ENCODE measurements around the gene RTTN. TPM values are rescaled to one million over a fixed set of nuclear protein-coding genes. Genes with fewer than 3 reads are reported as not detected.
"Not testable (repeated sequence)": the region's sequence is repeated elsewhere in the genome, so short reads cannot be mapped to it uniquely, and the experiment has no call there.

RTTN gene
- polyA plus RNA-seq, 12 donors: 8.7 to 18.7 (median 13.0) TPM; not detected in 1

- no peak for DNase-seq
Measured at GRCh38 chr18:69980982-69981804, 224.3 kb downstream of the RTTN start.

GRCh38 chr18:69980509-69980908 is 225.0 kb downstream of the RTTN start:
- no peak for DNase-seq

- no peak for DNase-seq
Measured at GRCh38 chr18:69978732-69979715, 226.5 kb downstream of the RTTN start.

- not testable (repeated sequence) for DNase-seq
Measured at GRCh38 chr18:69975294-69975693, 230.2 kb downstream of the RTTN start.

GRCh38 chr18:69974365-69974764 is 231.1 kb downstream of the RTTN start:
- DNase-seq: no peak

GRCh38 chr18:69969491-69969890 is 236.0 kb downstream of the RTTN start:
- no peak for DNase-seq

GRCh38 chr18:69968039-69968438 is 237.4 kb downstream of the RTTN start:
- DNase-seq: no peak

GRCh38 chr18:69963196-69963595 is 242.3 kb downstream of the RTTN start:
- DNase-seq: no peak

- no peak for DNase-seq
Measured at GRCh38 chr18:69961718-69962117, 243.8 kb downstream of the RTTN start.

- no peak for DNase-seq
Measured at GRCh38 chr18:69958422-69958821, 247.1 kb downstream of the RTTN start.

- no peak for DNase-seq
Measured at GRCh38 chr18:69957747-69958146, 247.7 kb downstream of the RTTN start.

GRCh38 chr18:69956665-69957620 is 248.5 kb downstream of the RTTN start:
- DNase-seq: no peak

- no peak for DNase-seq
Measured at GRCh38 chr18:69956057-69956456, 249.4 kb downstream of the RTTN start.

GRCh38 chr18:69954719-69955480 is 250.6 kb downstream of the RTTN start:
- DNase-seq: no peak

GRCh38 chr18:69953191-69953590 is 252.3 kb downstream of the RTTN start:
- no peak for DNase-seq

Other genes with a start within 250 kb of the RTTN start
- gene SOCS6, start 83.4 kb upstream of the RTTN start, polyA plus RNA-seq (ENCODE audit: insufficient read length in 12 of 12): 10 to 100 TPM in 11 of 12 donors, not detected in 1; 16.4 to 23.3 (median 18.6) TPM